Activated gamma-delta T cell (primary cell): ENCODE measurements around the gene DCUN1D2.
"Not testable (repeated sequence)": the region's sequence is repeated elsewhere in the genome, so short reads cannot be mapped to it uniquely, and the experiment has no call there.

Experiments used
- DNase-seq: peaks from one replicate; lab custom pipeline; 2025; lab: John Stamatoyannopoulos, UW

Gene DCUN1D2

DNA sequence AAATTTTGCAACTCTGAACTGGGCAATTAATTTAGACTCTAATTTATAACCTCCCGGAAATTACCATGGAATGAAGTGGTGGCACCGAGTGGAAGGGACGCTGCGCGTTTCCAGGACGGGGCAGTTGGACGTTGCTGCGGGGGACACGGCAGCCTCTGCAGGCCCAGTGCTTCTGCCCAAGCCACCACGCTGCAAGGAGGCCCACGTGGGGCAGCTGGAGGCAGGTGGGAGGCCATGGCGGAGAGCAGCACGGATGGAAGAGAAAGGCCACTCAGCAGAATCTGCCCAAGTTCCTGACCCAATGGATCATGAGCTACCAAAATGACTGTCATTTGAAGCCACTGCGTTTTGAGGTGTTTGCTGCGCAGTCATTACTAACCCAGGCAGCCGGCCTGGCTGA, 26.0 kb downstream of the DCUN1D2 start:
- DNase-seq: no peak

DNA sequence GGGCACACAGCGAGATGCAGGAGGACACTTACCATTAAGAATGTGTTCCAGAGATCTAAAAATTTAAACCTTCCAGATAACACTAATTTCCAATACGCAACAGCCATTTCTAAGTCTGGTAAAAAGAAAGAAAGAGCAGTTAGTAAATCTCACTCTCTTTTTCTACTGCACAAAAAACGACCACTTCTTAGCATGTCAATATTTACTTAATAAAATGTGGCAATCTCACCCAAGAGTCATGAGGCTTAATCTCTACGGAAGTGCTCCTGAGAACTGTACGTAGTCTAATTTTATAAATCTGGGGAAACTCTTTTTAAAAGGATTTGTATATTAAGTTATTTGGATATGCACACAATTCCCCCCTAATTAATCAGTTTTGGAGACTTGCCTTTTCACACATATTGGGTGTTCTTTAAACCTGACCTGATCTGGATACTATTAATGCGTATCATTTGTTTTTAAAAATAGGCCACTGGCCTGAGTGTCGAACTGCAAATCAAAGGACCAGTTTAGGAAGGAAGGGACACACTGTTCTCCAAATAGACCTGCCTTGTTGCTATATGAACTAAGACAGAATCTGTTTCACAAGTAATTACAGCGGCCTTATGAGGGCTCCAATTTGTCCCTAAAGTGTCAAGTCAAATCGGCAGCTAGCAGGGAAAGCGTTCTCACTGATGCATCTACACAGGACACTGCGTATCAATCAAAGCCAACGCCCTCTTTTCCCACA, 29.3 kb downstream of the DCUN1D2 start:
- DNase-seq: no peak

DNA sequence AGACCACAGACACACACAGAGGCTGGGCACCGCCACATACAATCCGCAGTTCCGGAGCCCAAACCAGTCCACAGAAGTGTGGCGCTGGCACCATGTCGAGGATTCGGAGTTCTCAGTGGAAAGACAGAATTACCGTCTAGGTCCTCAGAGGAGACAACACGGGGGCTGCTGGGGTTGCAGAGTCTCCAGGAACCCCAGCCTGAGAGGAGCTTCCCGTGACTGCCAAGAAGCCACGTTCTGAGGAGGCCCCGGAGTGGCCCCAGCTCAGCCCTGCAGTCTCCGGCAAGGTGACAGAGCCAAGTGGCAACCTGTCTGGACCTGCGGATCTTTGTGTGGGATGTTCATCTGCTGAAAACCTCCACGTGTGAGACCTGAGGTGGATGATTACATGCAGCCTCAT, 29.9 kb downstream of the DCUN1D2 start:
- no peak for DNase-seq

DNA sequence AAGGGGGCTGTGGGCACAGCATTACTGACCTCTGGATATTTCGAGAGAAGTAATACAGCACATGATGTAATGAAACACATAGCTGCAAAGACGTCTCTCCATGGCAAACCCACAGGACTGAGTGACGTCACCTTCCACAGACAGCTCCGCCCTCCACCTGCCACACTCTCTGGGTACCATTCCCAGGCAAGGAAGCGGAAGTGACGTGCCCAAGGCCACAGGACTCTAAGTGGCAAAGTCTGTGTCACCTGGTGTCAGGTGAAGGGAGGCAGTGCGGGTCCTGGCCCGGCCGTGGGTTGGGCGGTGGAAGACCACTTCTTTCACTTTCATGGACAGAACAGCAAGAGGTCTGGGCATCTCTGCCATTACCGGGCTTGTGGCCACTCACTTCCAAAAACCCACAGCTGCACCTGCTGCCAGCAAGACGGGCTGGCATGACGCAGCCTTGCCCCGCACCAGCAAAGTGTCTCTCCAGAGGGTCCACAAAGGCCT, 30.4 kb downstream of the DCUN1D2 start:
- DNase-seq: no peak

DNA sequence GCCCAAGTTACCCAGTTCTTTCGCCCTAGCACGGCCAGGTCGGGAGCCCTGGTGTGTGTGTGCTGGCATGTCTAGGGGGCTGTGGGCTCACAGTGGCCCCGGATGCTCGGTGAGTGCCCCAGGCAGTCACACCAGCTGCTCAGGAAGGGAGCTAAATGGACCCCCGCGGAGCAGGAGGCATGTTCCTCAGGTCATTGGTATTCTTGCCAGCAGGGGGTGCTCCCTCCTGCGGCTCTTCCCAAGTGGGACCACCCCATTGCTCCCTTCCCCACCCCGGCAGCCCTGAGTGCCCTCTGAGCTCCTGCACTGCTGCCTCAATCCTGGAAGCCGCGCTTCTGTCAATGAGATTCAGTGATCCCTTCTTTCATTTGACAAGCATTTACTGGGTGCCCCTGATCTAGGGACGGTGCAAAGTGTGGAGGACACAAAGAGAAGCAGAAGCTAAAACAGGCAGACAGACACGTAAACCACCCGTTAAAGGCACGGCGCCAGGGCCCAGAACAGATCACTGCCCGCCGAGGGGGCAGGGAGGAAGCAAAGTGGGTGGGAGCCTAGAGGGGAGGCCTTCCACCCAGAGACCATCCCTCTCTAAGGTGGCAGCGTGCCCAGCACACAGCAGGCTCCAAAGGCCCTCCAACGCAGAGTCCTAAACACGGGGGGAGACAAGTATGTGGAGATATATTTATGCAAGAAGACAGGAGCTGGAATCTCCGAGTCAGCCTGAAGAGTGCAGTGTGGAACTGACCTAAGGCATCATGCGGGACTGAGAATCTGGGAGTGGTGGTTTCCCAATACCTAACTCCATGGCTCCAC, 32.1 kb downstream of the DCUN1D2 start:
- no peak for DNase-seq

DNA sequence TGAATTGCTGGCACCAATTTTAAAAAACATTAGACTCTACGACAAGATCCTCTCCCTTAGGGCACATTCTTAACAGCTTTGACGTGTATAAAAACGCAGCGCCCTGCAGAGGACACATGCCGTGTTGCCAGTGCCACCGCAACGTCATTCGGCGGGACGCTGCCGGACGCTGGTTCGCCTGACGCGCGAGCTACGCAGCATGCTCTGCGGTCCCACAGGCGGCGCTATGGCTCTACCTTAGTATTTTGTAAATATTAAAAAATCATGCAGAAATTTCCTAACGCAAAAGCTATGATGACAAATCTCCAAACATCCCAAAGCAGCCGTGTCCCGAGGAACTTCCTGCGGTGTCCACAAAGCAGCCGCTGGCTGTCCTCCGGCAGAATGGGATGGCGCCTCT, 33.0 kb downstream of the DCUN1D2 start:
- no peak for DNase-seq

DNA sequence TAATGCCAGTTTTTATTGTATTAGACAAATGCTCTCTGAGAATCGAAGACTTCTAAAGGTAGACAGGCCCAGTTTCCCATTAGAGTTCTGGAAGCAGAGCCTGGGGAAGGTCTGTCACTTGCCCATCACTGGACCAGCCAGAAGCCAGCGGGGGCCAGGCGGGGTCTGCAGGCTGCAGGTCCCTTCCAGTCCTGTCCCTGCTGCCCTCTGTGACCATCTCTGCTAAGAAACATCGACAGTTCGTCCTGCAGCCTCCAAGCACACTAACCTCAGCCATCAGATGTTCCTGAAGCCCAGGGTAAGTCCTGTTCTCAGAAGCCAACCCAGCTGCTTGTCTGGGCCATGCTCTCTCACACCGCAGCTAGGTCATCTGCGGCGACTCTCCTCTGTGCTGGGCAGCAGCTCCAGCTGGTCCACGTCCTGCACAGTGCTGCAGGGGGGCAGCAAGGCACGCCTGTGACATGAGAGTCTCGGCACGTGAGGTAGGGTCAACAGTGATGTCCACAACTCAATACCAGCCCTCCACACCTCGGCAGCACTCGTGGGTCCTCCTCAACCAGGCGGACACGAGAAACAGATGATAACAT, 34.3 kb downstream of the DCUN1D2 start:
- no peak for DNase-seq

DNA sequence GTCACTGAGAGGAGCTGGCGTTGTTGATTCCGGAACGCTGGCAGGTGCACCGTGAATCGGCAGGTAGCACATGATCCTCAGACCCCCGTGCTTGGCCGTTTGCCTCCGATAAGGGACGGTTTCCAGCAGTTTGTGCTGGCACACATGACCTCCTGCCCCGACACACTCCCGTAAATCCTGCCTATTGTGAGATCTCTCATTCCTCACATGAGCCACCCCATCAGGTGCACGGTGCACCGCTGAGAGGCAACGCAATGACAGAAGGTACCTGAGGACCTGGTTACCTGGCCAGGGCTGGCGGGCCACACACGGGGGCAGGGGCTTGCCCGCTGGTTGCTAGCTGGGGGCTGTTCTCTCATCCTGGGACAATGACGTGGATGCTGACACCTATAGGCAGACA, 35.1 kb downstream of the DCUN1D2 start:
- no peak for DNase-seq

DNA sequence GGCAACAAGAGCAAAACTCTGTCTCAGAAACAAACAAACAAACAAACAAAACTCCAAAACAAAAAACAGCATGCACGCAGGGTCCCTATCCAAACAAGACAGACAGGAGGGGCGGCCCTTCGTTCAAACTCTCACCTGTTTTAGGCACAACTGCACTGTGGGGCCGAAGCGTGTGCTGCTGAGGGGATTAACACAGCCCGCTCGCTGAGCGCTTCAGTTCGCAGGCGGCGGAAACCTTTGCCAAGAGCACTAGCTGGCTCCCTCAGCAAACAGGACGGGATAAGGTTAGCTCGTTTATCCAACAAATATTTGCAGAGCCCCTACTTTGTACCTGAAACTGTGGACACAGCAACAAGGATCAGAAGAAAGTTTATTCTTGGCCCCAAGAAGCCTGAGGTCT, 35.6 kb downstream of the DCUN1D2 start:
- no peak for DNase-seq

DNA sequence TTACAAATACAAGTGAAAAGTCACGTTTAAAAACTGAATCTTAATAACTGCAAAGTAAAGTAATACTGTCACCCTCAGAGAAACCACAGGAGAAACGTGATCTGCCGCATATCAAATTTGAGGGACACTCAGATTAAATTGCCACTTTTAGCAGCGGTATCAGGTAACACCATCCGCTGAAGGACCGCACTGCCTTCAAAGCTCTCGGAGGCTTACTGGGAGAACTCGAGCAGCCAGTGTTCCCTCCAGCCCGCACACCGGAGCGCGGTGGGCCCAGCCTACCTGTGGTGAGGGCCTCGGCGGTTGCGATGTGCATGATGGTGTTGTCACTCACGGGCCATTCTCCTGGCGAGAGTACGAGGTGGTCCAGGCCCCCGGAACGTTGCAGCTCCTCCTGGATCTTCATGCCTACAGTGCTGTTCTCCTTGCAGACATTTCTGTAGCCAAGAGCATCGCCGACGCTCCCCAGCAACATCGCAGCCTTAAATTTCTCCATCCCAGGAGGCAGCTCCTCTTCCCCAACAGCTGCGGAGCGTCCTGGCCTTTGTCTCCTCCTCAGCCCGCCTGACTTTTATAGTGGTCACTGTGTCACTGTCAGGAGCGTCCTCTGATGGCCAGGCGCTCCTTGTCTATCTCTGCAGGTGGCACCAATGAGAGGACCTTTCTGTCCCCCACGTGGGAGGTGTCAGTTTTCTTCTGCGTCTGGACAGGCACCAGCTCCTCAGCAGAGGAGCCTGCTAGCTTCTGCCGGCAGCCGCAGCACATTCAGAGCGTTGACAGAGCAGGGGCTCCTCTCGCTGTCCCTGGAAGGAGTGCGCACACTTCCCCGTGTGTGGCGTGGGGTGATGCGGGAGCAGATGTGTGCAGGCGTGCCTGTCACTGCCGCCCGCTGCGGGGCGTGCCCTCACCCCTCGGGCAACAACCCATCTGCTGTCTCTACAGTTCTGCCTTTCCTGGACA, 37.3 kb downstream of the DCUN1D2 start, which contains the start of gene ADPRHL1:
TSS of gene ADPRHL1 (minus strand) at position 547 of the 960 bp plus-strand sequence. CDS start at position 496, 51 bp downstream.
- no peak for DNase-seq

DNA sequence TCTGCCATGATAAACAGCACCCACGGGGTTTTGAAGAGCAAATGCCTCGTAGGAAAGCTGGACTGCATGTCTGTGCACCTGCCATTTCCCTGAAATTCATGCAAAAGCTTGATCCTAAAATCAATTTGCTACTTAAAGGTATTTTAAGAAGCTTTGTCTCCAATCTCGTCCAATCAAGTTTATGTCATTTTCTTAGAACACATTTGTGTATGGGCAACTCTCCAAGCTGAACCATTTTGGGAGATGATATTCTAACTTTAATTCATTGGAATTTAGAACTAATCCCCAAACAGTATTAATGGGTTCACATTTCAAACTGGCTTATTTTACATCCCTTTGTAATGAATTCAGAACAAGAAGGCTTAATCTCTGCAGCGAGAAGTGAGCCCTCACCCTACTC, 38.0 kb downstream of the DCUN1D2 start:
- DNase-seq: no peak

DNA sequence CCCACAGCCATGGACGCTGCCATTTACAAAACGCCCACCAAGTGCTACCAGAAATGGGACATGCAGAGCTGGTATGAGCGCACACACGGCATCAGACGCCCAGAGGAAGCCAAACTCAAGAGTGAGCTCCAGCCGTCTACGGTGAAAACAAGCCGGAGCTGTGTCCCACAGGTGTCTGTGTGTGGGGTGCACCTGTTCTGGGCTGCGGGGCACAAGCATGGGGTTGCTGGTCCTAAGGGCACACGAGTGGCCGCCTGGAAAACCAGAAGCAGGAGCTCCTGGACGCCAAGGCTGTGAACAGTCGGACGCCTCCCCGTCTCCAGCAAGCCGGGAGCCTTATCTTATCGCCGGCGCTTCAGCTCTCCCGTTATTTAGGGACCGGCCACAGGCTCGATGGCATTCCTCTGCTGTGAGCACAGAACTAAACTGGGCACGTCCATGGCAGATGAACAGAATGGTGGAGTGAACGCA, 38.5 kb downstream of the DCUN1D2 start:
- no peak for DNase-seq

DNA sequence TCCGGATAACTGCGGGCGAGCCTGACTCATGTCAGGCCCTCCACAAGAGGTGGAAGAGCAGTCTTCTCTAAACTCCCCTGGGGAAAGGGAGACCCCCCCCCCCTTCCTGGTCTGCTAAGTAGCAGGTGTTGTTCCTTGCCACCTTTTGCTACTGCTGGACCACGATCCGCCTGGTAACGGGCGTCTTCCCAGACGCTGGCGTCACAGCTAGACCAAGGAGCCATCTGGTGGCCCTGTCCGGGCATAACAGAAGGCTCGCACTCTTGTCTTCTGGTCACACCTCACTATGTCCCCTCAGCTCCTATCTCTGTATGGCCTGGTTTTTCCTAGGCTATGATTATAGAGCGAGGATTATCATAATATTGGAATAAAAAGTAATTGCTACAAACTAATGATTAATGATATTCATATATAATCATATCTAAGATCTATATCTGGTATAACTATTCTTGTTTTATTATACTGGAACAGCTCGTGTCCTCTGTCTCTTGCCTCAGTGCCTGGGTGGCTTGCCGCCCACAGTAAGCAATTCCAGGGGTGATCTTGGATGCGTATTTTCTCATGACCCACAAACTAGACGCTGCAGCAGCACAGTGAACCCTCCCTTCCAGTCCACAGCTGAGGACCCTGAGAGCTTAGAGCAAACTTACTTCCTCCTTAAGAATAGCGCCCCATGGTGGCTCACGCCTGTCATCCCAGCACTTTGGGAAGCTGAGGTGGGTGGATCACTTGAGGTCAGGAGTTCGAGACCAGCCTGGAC, 39.5 kb downstream of the DCUN1D2 start:
- DNase-seq: not testable (repeated sequence)

DNA sequence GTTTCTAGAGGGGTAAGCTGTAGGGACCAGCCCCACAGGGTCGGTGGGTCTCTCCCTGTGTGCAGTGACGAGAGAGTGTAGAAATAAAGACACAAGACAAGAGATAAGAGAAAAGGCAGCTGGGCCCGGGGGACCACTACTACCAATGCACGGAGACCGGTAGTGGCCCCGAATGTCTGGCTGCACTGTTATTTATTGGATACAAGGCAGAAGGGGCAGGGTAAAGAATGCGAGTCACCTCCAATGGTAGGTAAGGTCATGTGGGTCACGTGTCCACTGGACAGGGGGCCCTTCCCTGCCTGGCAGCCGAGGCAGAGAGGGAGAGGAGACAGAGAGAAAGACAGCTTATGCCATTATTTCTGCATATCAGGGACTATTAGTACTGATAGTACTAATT, 40.2 kb downstream of the DCUN1D2 start:
- DNase-seq: not testable (repeated sequence)

DNA sequence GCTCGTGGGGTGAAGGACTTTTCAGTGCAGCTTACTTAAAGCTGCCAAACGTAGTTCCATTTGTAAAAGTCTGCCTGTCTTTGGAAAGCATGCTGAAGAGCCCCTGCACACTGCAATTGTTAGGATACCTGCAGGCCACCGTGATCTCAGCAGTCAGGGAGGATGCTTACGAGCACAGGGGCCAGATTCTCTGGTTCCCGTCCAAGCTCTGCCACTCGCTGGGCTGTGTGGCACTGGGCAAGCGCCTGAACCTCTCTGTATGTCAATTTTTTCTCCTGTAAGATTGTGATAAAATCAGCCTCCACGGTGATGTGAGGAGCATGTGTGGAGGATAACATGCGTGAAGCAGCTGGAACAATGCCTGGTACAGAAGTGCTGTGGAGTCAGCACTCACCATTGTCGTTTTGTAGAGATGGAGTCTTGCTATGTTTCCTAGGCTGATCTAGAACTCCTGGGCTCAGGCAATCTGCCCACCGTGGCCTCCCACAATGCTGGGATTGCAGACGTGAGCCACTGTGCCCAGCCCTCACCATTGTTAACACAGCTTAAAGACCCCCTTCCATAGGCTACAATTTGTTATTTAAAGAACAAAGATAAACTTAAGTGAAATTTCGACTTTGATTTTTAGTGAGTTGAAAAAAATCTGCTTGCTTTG, 40.7 kb downstream of the DCUN1D2 start:
- no peak for DNase-seq

DNA sequence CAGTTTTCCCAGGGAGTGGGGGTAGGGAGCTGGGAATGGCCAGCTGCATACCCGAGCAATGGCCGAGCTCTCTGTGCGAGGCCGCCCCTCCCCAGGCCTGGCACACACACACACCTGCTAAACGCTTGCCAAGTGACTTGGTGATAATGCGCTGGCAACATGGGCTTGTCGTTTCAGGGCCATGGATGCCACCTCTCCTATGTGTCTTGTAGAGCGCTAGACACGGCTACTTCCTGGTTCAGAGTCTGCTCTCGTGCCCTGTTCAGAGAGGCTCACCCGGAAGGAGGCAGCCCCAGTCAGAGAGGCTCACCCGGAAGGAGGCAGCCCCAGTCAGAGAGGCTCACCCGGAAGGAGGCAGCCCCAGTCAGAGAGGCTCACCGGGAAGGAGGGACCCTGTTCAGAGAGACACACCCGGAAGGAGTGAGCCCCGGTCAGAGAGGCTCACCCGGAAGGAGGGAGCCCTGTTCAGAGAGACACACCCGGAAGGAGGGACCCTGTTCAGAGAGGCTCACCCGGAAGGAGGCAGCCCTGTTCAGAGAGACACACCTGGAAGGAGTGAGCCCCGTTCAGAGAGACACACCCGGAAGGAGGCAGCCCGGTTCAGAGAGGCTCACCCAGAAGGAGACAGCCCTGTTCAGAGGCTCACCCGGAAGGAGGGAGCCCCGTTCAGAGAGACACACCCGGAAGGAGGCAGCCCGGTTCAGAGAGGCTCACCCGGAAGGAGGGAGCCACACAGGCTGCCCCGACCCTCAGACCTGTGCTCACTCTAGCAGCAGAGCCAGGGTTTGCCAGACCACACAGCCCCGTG, 41.4 kb downstream of the DCUN1D2 start:
- DNase-seq: no peak

DNA sequence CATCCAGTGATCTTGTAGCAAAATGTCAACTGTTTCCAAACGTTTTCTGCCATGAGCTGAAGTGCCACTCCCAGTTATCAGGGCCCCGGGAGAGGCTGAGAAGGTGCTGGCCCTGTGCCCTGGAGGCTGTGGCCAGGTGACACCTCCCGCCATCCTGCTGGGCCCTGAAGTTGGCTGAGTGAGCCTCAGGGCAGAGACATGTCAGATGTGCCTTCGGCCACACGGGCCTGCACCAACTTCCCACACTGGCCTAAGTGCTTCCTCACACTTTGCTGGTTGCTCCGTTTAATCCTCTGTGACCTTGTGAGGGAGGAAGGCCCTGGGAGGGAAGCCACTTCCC, 42.0 kb downstream of the DCUN1D2 start:
- no peak for DNase-seq

DNA sequence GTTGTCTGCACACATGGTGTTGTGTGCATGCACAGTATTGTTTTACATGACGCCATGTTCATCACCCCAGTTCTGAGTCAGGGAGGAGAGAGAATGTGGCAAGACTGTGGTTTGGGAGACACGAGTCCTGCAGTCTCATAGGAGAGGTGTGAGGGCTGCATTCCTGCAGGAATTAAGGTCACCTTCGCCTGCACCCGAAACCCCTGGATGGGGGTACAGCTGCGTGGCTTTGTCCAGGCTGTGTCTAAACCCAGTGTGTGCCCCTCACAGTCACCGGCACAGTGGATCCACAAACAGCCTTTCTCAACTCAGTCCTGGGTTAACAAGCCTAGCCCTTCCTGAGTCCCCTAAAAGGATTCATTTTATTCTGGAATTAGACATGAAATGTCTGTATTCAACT, 42.9 kb downstream of the DCUN1D2 start:
- DNase-seq: no peak

DNA sequence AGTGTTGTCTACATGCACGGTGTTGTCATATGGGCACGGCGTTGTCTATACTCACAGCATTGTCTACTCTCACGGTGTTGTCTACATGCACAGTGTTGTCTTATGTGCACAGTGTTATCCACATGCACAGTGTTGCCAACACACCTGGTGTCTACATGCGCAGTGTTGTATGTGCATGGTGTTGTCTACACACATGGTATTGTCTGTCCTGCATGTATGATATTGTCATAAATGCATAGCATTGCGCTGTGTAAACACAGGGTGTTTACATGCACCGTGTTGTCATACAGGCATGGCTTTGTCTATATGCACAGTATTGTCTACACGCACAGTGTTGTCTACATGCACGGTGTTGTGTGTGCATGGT, 44.0 kb downstream of the DCUN1D2 start:
- DNase-seq: no peak
